Liver (tissue), 9 donors: ENCODE measurements around the gene NXPE4. TPM values are rescaled to one million over a fixed set of nuclear protein-coding genes. Genes with fewer than 3 reads are reported as not detected.
"Not testable (repeated sequence)": the region's sequence is repeated elsewhere in the genome, so short reads cannot be mapped to it uniquely, and the experiment has no call there.

Source experiments
- DNase-seq: peaks from one replicate; pipeline ENCODE4 v3.0.0-alpha.2; 2017; ENCODE audit warnings: low spot score
- H3K27ac ChIP-seq, 2 donors: one replicate each; pipeline ENCODE4 v1.7.0; 2013; ENCODE audit warnings: inconsistent platforms in 2 of 2, low read length in 2 of 2, control low read depth in 1 of 2, low read depth in 1 of 2, mild to moderate bottlenecking in 1 of 2
- H3K27me3 ChIP-seq, 4 donors: one replicate each; pipeline versions ENCODE4 v1.6.1 to v1.7.0; 2013; ENCODE audit warnings: low read length in 3 of 4, inconsistent platforms in 1 of 4, mild to moderate bottlenecking in 1 of 4, moderate library complexity in 1 of 4; ENCODE audit not compliant: control insufficient read depth in 4 of 4, insufficient read depth in 4 of 4
- H3K36me3 ChIP-seq, 4 donors: one replicate each; pipeline versions ENCODE4 v1.6.1 to v1.7.0; 2013; ENCODE audit warnings: low read length in 3 of 4, mild to moderate bottlenecking in 3 of 4, low read depth in 1 of 4, moderate library complexity in 1 of 4; ENCODE audit not compliant: control insufficient read depth in 4 of 4, insufficient read depth in 3 of 4
- H3K4me1 ChIP-seq, 4 donors: one replicate each; pipeline versions ENCODE4 v1.6.1 to v1.7.0; 2013; ENCODE audit warnings: low read length in 3 of 4, mild to moderate bottlenecking in 3 of 4, moderate library complexity in 1 of 4; ENCODE audit not compliant: control insufficient read depth in 4 of 4, insufficient read depth in 4 of 4
- H3K4me3 ChIP-seq, 3 donors: one replicate each; pipeline versions ENCODE4 v1.6.1 to v1.7.0; 2013; ENCODE audit warnings: low read length in 3 of 3, control low read depth in 1 of 3, low read depth in 1 of 3, mild to moderate bottlenecking in 1 of 3
- H3K9ac ChIP-seq, 2 donors: one replicate each; pipeline ENCODE4 v1.7.0; 2013; ENCODE audit warnings: low read length in 2 of 2, mild to moderate bottlenecking in 2 of 2, moderate library complexity in 2 of 2, control low read depth in 1 of 2, low read depth in 1 of 2
- H3K9me3 ChIP-seq, 4 donors: one replicate each; pipeline versions ENCODE4 v1.6.1 to v1.7.0; 2013; ENCODE audit warnings: low read length in 3 of 4; ENCODE audit not compliant: control insufficient read depth in 4 of 4
- ATF3 ChIP-seq: IDR thresholded peaks from 2 replicates; pipeline ENCODE4 v1.6.1; 2016; ENCODE audit warnings: antibody characterized with exemption
- CTCF ChIP-seq: fragments of 150-350 bp; IDR thresholded peaks from 2 replicates; pipeline ENCODE4 v1.5.1; 2017; ENCODE audit warnings: improper control_type of control experiment, low read depth, low read length; ENCODE audit not compliant: missing input control
- EGR1 ChIP-seq, 2 donors: IDR thresholded peaks; 2 replicates each; pipeline ENCODE4 v1.6.1; 2016 to 2018; ENCODE audit warnings: antibody characterized with exemption in 2 of 2, low read depth in 2 of 2
- FOXA1 ChIP-seq: IDR thresholded peaks from 2 replicates; pipeline ENCODE4 v1.6.1; 2016; ENCODE audit warnings: antibody characterized with exemption
- FOXA2 ChIP-seq: IDR thresholded peaks from 2 replicates; pipeline ENCODE4 v1.6.1; 2016; ENCODE audit warnings: antibody characterized with exemption
- GABPA ChIP-seq, 2 donors: IDR thresholded peaks in 1 of 2; conservative IDR thresholded peaks in 1 of 2; 2 replicates each; pipeline ENCODE4 v1.6.1; 2016; ENCODE audit warnings: antibody characterized with exemption in 2 of 2, mild to moderate bottlenecking in 1 of 2, moderate library complexity in 1 of 2
- HNF4A ChIP-seq, 2 donors: conservative IDR thresholded peaks; 2 replicates each; pipeline ENCODE4 v1.6.1; 2016; ENCODE audit warnings: antibody characterized with exemption in 2 of 2, mild to moderate bottlenecking in 2 of 2
- HNF4G ChIP-seq: IDR thresholded peaks from 2 replicates; pipeline ENCODE4 v1.6.1; 2016; ENCODE audit warnings: antibody characterized with exemption
- JUND ChIP-seq, 2 donors: IDR thresholded peaks; 2 replicates each; pipeline ENCODE4 v1.6.1; 2016; ENCODE audit warnings: antibody characterized with exemption in 2 of 2
- MAX ChIP-seq: IDR thresholded peaks from 2 replicates; pipeline ENCODE4 v1.6.1; 2016; ENCODE audit warnings: antibody characterized with exemption
- NR2F2 ChIP-seq: IDR thresholded peaks from 2 replicates; pipeline ENCODE4 v1.6.1; 2016; ENCODE audit warnings: antibody characterized with exemption
- RAD21 ChIP-seq, 2 donors: IDR thresholded peaks; 2 replicates each; pipeline ENCODE4 v1.6.1; 2016; ENCODE audit warnings: antibody characterized with exemption in 2 of 2, mild to moderate bottlenecking in 2 of 2
- REST ChIP-seq: IDR thresholded peaks from 2 replicates; pipeline ENCODE4 v1.6.1; 2016; ENCODE audit warnings: antibody characterized with exemption, mild to moderate bottlenecking
- RXRA ChIP-seq, 2 donors: IDR thresholded peaks; 2 replicates each; pipeline ENCODE4 v1.6.1; 2017 to 2018; ENCODE audit warnings: antibody characterized with exemption in 2 of 2, mild to moderate bottlenecking in 1 of 2
- SP1 ChIP-seq: IDR thresholded peaks from 2 replicates; pipeline ENCODE4 v1.6.1; 2018; ENCODE audit warnings: antibody characterized with exemption, mild to moderate bottlenecking
- TAF1 ChIP-seq: conservative IDR thresholded peaks from 2 replicates; pipeline ENCODE4 v1.6.1; 2016; ENCODE audit warnings: antibody characterized with exemption, mild to moderate bottlenecking
- YY1 ChIP-seq: IDR thresholded peaks from 2 replicates; pipeline ENCODE4 v1.6.1; 2016; ENCODE audit warnings: antibody characterized with exemption, mild to moderate bottlenecking
- ZBTB33 ChIP-seq: IDR thresholded peaks from 2 replicates; pipeline ENCODE4 v1.6.1; 2016; ENCODE audit warnings: antibody characterized with exemption
- WGBS: extraction: QIAGEN DNeasy Blood & Tissue Kit; methylation state at CpG from one replicate; pipeline ENCODE4 v1.1.7; 2013; 5-methylcytosine and 5-hydroxymethylcytosine counted together
- polyA plus RNA-seq, 2 donors: library from polyadenylated mRNA; stranded (reverse) in 1 of 2; unstranded in 1 of 2; fragments of 200-250 nt in 1 of 2; fragments of >200 nt in 1 of 2; fragmentation: Nextera tagmentation in 1 of 2; extraction: Ambion mirVana in 1 of 2; gene quantifications; one replicate each; pipeline versions ENCODE4 v1.2.1 to v1.2.3, GENCODE V29; 2013 to 2015
- total RNA-seq, 2 donors: library from RNA; depleted of rRNA; stranded (reverse); fragments of >200 nt; gene quantifications; one replicate each; pipeline ENCODE4 v1.2.3, GENCODE V29; 2014
- donor health status: healthy.
- donor health status: healthy.
- donor health status: healthy.
- donor health status: healthy.
- donor health status: healthy.

NXPE4 gene
- total and polyA plus RNA-seq, 4 donors = not detected

- not testable (repeated sequence) for H3K9ac ChIP-seq, H3K4me3 ChIP-seq, H3K36me3 ChIP-seq, H3K27ac ChIP-seq, H3K27me3 ChIP-seq, H3K9me3 ChIP-seq, H3K4me1 ChIP-seq
- peak; percentile 4 for DNase-seq
- 79% methylated on average over 9 of the region's 9 CpGs for WGBS
These were observed 17.5 kb upstream of the NXPE4 start for GRCh38 chr11:114613094-114613493.

GRCh38 chr11:114612686-114613085, 17.1 kb upstream of the NXPE4 start:
- H3K9me3 ChIP-seq = no peaks in the 10 kb centered on the region
- no peak for TF ChIP-seq YY1
- no peak for TF ChIP-seq FOXA1
- no peak for TF ChIP-seq ZBTB33
- no peak for TF ChIP-seq FOXA2
- TF ChIP-seq RXRA (IDR thresholded peaks at IDR 0.05) = no peak
- TF ChIP-seq HNF4G = no peak
- no peak for TF ChIP-seq TAF1
- TF ChIP-seq RAD21 (IDR thresholded peaks at IDR 0.05) = no peak
- no peak for TF ChIP-seq NR2F2
- no peak for TF ChIP-seq ATF3
- no peak for TF ChIP-seq HNF4A (conservative IDR thresholded peaks at IDR 0.05)
- no peak for TF ChIP-seq CTCF
- no peak for TF ChIP-seq EGR1 (IDR thresholded peaks at IDR 0.05; ENCODE audit: low read depth in 2 of 2)
- no peak for TF ChIP-seq GABPA (IDR thresholded peaks at IDR 0.05 in 1 of 2, conservative IDR thresholded peaks at IDR 0.05 in 1 of 2)
- no peak for TF ChIP-seq MAX
- no peak for TF ChIP-seq REST
- TF ChIP-seq SP1 = no peak
- TF ChIP-seq JUND (IDR thresholded peaks at IDR 0.05) = no peak
- 86% methylated on average over 9 of the region's 9 CpGs for WGBS
- H3K27me3 ChIP-seq = no peaks in the 10 kb centered on the region
- no peak overlapping the region for H3K9ac ChIP-seq
- H3K27ac ChIP-seq = no peak overlapping the region
- peak; percentile 2 for DNase-seq
- no peaks in the 10 kb centered on the region for H3K36me3 ChIP-seq
- no peak overlapping the region for H3K4me3 ChIP-seq
- no peaks in the 10 kb centered on the region for H3K4me1 ChIP-seq

- not testable (repeated sequence) for H3K9ac ChIP-seq, H3K36me3 ChIP-seq, H3K4me1 ChIP-seq, H3K27ac ChIP-seq, H3K4me3 ChIP-seq, H3K27me3 ChIP-seq, H3K9me3 ChIP-seq
- peak; percentile 1 for DNase-seq
- 85% methylated on average over 9 of the region's 9 CpGs for WGBS
These were observed 16.6 kb upstream of the NXPE4 start for GRCh38 chr11:114612199-114612598.
